Prostate gland (tissue), 2 donors: ENCODE data around the gene CSRP1. TPM values are rescaled to one million over a fixed set of nuclear protein-coding genes. Genes with fewer than 3 reads are reported as not detected.

Source experiments
- DNase-seq: peaks from one replicate; pipeline ENCODE4 v3.0.0-alpha.2; 2019; ENCODE audit warnings: low spot score
- H3K27ac ChIP-seq, 2 donors: fragments of 200-600 bp; sonication (generic); 2 replicates each; pipeline ENCODE4 v1.5.1; 2017 to 2019
- H3K27me3 ChIP-seq: fragments of 200-600 bp; sonication (generic); replicated peaks from 2 replicates; pipeline ENCODE4 v1.5.1; 2019; ENCODE audit not compliant: insufficient read depth
- H3K36me3 ChIP-seq, 2 donors: fragments of 200-600 bp; sonication (generic); 1 replicate in 1 of 2; 2 replicates in 1 of 2; pipeline versions ENCODE4 v1.5.1 to v1.8.1; 2017 to 2019
- H3K4me1 ChIP-seq: fragments of 200-600 bp; sonication (generic); replicated peaks from 2 replicates; pipeline ENCODE4 v1.5.1; 2019
- H3K4me3 ChIP-seq, 2 donors: fragments of 200-600 bp; sonication (generic); 2 replicates each; pipeline ENCODE4 v1.5.1; 2017 to 2019
- H3K9me3 ChIP-seq: fragments of 200-600 bp; sonication (generic); 2 replicates; pipeline ENCODE4 v1.5.1; 2017
- POLR2A ChIP-seq: fragments of 450-650 bp; IDR thresholded peaks from one replicate; pipeline ENCODE4 v1.6.1; 2016; ENCODE audit warnings: antibody characterized with exemption, mild to moderate bottlenecking
- POLR2AphosphoS5 ChIP-seq: sonication (generic); formaldehyde crosslinking; IDR thresholded peaks from one replicate; pipeline ENCODE4 v1.6.1; 2017; ENCODE audit warnings: antibody characterized with exemption
- WGBS: methylation state at CpG from one replicate; pipeline ENCODE4 v1.1.5; 2018; 5-methylcytosine and 5-hydroxymethylcytosine counted together
- intact Hi-C: fragments of 100-400 bp; cut with DNase I; formaldehyde crosslinking; loops from one replicate; pipeline ENCODE4 v1.14.2; 2022
- total RNA-seq, 2 donors: library from RNA; depleted of rRNA; stranded (reverse); fragments of >200 nt; gene quantifications; one replicate each; pipeline ENCODE4 v1.1.0, GENCODE V29; 2016
- TF ChIP-seq, protein P1 (sequence below), 4 experiments: fragments of 200-600 bp in 2 of 4; fragments of 450-650 bp in 2 of 4; sonication (generic) in 2 of 4; IDR thresholded peaks; 1 replicate in 3 of 4; 2 replicates in 1 of 4; pipeline ENCODE4 v1.5.1; 2016 to 2019; ENCODE audit warnings: antibody characterized with exemption in 4 of 4, mild to moderate bottlenecking in 2 of 4, moderate library complexity in 2 of 4

The CSRP1 gene
- total RNA-seq, 2 donors from 2014 or later, result 1,117 to 1,634 TPM

- intact Hi-C loops, result no loop called here
- Histone ChIP-seq H3K27me3 (no peaks in the 10 kb centered on the region), H3K4me1 (peaks cover 14% of the 10 kb centered on the region), H3K36me3 (no peaks in the 10 kb centered on the region), H3K4me3 (peak overlapping the region; percentile 70 to 76), H3K27ac (peak overlapping the region; percentile 91 to 96), H3K9me3 (no peaks in the 10 kb centered on the region)
- no peak for TF ChIP-seq POLR2AphosphoS5
- TF ChIP-seq, protein P1, sequence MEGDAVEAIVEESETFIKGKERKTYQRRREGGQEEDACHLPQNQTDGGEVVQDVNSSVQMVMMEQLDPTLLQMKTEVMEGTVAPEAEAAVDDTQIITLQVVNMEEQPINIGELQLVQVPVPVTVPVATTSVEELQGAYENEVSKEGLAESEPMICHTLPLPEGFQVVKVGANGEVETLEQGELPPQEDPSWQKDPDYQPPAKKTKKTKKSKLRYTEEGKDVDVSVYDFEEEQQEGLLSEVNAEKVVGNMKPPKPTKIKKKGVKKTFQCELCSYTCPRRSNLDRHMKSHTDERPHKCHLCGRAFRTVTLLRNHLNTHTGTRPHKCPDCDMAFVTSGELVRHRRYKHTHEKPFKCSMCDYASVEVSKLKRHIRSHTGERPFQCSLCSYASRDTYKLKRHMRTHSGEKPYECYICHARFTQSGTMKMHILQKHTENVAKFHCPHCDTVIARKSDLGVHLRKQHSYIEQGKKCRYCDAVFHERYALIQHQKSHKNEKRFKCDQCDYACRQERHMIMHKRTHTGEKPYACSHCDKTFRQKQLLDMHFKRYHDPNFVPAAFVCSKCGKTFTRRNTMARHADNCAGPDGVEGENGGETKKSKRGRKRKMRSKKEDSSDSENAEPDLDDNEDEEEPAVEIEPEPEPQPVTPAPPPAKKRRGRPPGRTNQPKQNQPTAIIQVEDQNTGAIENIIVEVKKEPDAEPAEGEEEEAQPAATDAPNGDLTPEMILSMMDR (IDR thresholded peaks at IDR 0.05), result no peak
- WGBS, result 5% methylated on average over 3 of the region's 3 CpGs
- no peak for DNase-seq
Measured at GRCh38 chr1:201506092-201506491, 831 bp downstream of the CSRP1 start.

- Histone ChIP-seq H3K4me1 (peaks cover 18% of the 10 kb centered on the region), H3K9me3 (no peaks in the 10 kb centered on the region), H3K27ac (peak overlapping the region; percentile 91 to 96), H3K36me3 (no peaks in the 10 kb centered on the region), H3K4me3 (peak overlapping the region; percentile 70 to 76), H3K27me3 (no peaks in the 10 kb centered on the region)
- no peak for DNase-seq
- TF ChIP-seq POLR2AphosphoS5 (no peak), POLR2A (no peak)
- TF ChIP-seq, protein P1 (IDR thresholded peaks at IDR 0.05), result no peak
- intact Hi-C loops, result loop anchor here (2.0 kb wide), 1 partner anchor 17 kb away; no protein-coding TSS in a partner anchor
- WGBS, result 7% methylated on average over 4 of the region's 4 CpGs
Measured at GRCh38 chr1:201505503-201505890, 1.4 kb downstream of the CSRP1 start.

DNA sequence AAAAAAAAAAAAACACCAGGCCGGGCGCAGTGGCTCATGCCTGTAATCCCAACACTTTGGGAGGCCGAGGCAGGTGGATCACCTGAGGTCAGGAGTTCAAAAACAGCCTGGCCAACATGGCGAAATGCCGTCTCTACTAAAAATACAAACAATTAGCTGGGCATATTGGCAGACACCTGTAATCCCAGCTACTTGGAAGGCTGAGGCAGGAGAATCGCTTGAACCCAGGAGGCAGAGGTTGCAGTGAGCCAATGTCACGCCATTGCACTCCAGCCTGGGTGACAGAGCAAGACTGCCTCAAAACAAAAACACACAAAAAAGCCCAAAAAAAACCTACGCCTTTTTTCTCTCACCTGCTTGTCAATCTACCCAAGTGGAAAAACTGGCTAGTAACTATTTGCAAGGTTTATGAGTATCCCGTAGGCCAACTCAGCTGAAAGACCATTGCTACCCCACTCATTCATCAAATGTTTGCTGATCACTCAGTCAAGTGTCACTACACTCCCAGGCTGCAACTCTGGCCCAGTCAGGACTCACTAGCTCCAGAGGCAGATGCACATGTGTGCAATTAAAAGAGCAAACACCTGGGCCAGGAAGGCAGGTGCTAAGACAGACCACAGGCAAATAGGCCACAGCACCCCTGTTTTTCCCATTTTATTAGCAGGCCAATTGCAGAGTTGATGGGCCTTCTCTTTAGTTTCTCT, 2.0 kb downstream of the CSRP1 start:
- no peak for DNase-seq
- intact Hi-C loops, result loop anchor here (2.0 kb wide), 1 partner anchor 16 kb away; no protein-coding TSS in a partner anchor
- peak overlapping the region; percentile 70 to 76 for H3K4me3 ChIP-seq
- H3K27ac ChIP-seq, result peak overlapping the region; percentile 91 to 96
- H3K4me1 ChIP-seq, result peaks cover 21% of the 10 kb centered on the region
- H3K27me3 ChIP-seq, result no peaks in the 10 kb centered on the region
- H3K36me3 ChIP-seq, result no peaks in the 10 kb centered on the region
- TF ChIP-seq POLR2AphosphoS5 (no peak), POLR2A (no peak)
- TF ChIP-seq, protein P1 (IDR thresholded peaks at IDR 0.05), result no peak
- no peaks in the 10 kb centered on the region for H3K9me3 ChIP-seq
- 51% methylated on average over 9 of the region's 9 CpGs for WGBS

GRCh38 chr1:201504179-201504631, 2.7 kb downstream of the CSRP1 start:
- TF ChIP-seq POLR2A, result no peak
- TF ChIP-seq POLR2AphosphoS5, result no peak
- TF ChIP-seq, protein P1 (IDR thresholded peaks at IDR 0.05), result no peak
- peak overlapping the region; percentile 10 to 76 for H3K4me3 ChIP-seq
- H3K27me3 ChIP-seq, result no peaks in the 10 kb centered on the region
- no peaks in the 10 kb centered on the region for H3K9me3 ChIP-seq
- WGBS, result 29% methylated on average over 3 of the region's 3 CpGs
- intact Hi-C loops, result loop anchor here (2.0 kb wide), 1 partner anchor 15 kb away; no protein-coding TSS in a partner anchor
- peaks cover 21% of the 10 kb centered on the region for H3K4me1 ChIP-seq
- peak overlapping the region; percentile 91 to 96 for H3K27ac ChIP-seq
- no peak for DNase-seq
- H3K36me3 ChIP-seq, result no peaks in the 10 kb centered on the region
